Fibroblast of pulmonary artery (primary cell): ENCODE measurements around the gene PI4K2A.
"Not testable (repeated sequence)": the region's sequence is repeated elsewhere in the genome, so short reads cannot be mapped to it uniquely, and the experiment has no call there.

Experiments
- DNase-seq: peaks from one replicate; pipeline ENCODE4 v3.0.0-alpha.2; 2010; ENCODE audit warnings: low read depth
- H3K4me3 ChIP-seq: replicated peaks from 2 replicates; pipeline ENCODE4 v1.5.1; 2011; ENCODE audit warnings: low read depth, mild to moderate bottlenecking, control low read depth, low read length, moderate library complexity
- CTCF ChIP-seq: IDR thresholded peaks from 2 replicates; pipeline ENCODE4 v1.5.1; 2011; ENCODE audit warnings: mild to moderate bottlenecking, control low read depth, low read length, inconsistent platforms; ENCODE audit errors: missing control alignments

The PI4K2A gene

GRCh38 chr10:97643441-97643985, 3.0 kb downstream of the PI4K2A start:
- no peak for TF ChIP-seq CTCF
- no peak for DNase-seq

GRCh38 chr10:97644936-97645335, 4.5 kb downstream of the PI4K2A start:
- no peak for DNase-seq
- no peak for TF ChIP-seq CTCF
- H3K4me3 ChIP-seq: no peak overlapping the region

More at GRCh38 chr10:97643441-97643985, 3.0 kb downstream of the PI4K2A start:
- no peak overlapping the region for H3K4me3 ChIP-seq

GRCh38 chr10:97647556-97647955, 7.1 kb downstream of the PI4K2A start:
- no peak for TF ChIP-seq CTCF
- DNase-seq: peak; percentile 65
- H3K4me3 ChIP-seq: no peak overlapping the region

- peak; percentile 87 for DNase-seq
- no peak for TF ChIP-seq CTCF
- H3K4me3 ChIP-seq: no peak overlapping the region
Observed at GRCh38 chr10:97648562-97649404, 8.3 kb downstream of the PI4K2A start.

GRCh38 chr10:97649405-97649750, 8.9 kb downstream of the PI4K2A start:
- H3K4me3 ChIP-seq, DNase-seq: not testable (repeated sequence)

GRCh38 chr10:97650726-97651125, 10.3 kb downstream of the PI4K2A start:
- no peak for DNase-seq
- H3K4me3 ChIP-seq: no peak overlapping the region
- TF ChIP-seq CTCF: no peak

GRCh38 chr10:97651773-97652172, 11.3 kb downstream of the PI4K2A start:
- no peak for DNase-seq
- no peak overlapping the region for H3K4me3 ChIP-seq
- TF ChIP-seq CTCF: no peak
